CD4-positive, alpha-beta T cell (primary cell): ENCODE results near the gene DLG5. TPM values are rescaled to one million over a fixed set of nuclear protein-coding genes. Genes with fewer than 3 reads are reported as not detected.

Source experiments
- ATAC-seq: fragments of 200-7000 bp; cut with Tn5 transposase; one replicate; pipeline ENCODE4 v1.10.0; 2022; ENCODE audit warnings: mild to moderate bottlenecking; ENCODE audit not compliant: poor library complexity
- CTCF ChIA-PET: fragments of 350-600 bp; sonication (Branson Sonifier 250); formaldehyde crosslinking; loops from one replicate; lab custom pipeline; 2021; ENCODE audit warnings: antibody characterized with exemption, inconsistent platforms; lab: Charles Lee
- POLR2A ChIA-PET: fragments of 350-600 bp; sonication (Branson Sonifier 250); formaldehyde crosslinking; loops from one replicate; lab custom pipeline; 2021; ENCODE audit warnings: antibody characterized with exemption, inconsistent platforms; lab: Charles Lee
- DNase-seq, 14 experiments: peaks; one replicate each; pipeline ENCODE4 v3.0.0-alpha.2; 2013 to 2020; ENCODE audit warnings: mixed read lengths in 2 of 14
- H3K27ac ChIP-seq, 2 donors: one replicate each; pipeline versions ENCODE4 v1.5.1 to v1.7.0; 2013; ENCODE audit warnings: low read length in 2 of 2, low read depth in 1 of 2, mild to moderate bottlenecking in 1 of 2
- H3K27me3 ChIP-seq, 2 experiments: 1 replicate in 1 of 2; 2 replicates in 1 of 2; pipeline versions ENCODE4 v1.6.1 to v1.7.0; 2013; ENCODE audit warnings: low read length in 2 of 2, control low read depth in 1 of 2, mild to moderate bottlenecking in 1 of 2, moderate library complexity in 1 of 2; ENCODE audit not compliant: insufficient read depth in 2 of 2, control insufficient read depth in 1 of 2
- H3K36me3 ChIP-seq: one replicate; pipeline ENCODE4 v1.6.1; 2013; ENCODE audit warnings: low read length, control low read depth; ENCODE audit not compliant: insufficient read depth
- H3K4me1 ChIP-seq: one replicate; pipeline ENCODE4 v1.6.1; 2013; ENCODE audit warnings: low read length, control low read depth; ENCODE audit not compliant: insufficient read depth
- H3K4me3 ChIP-seq: one replicate; pipeline ENCODE4 v1.5.1; 2013; ENCODE audit warnings: mild to moderate bottlenecking, low read length, moderate library complexity
- H3K9me3 ChIP-seq, 2 experiments: 1 replicate in 1 of 2; 2 replicates in 1 of 2; pipeline versions ENCODE4 v1.6.1 to v1.7.0; 2013; ENCODE audit warnings: low read length in 2 of 2, mild to moderate bottlenecking in 2 of 2, control low read depth in 1 of 2, moderate library complexity in 1 of 2; ENCODE audit not compliant: control insufficient read depth in 1 of 2, insufficient read depth in 1 of 2
- H3K27ac Mint-ChIP-seq: one replicate; pipeline ENCODE4 v1.8.0; 2020; ENCODE audit warnings: mixed read lengths
- H3K27me3 Mint-ChIP-seq: one replicate; pipeline ENCODE4 v1.8.0; 2021; ENCODE audit warnings: mixed read lengths
- H3K36me3 Mint-ChIP-seq: one replicate; pipeline ENCODE4 v1.8.0; 2021; ENCODE audit warnings: low read depth, mixed read lengths
- H3K4me1 Mint-ChIP-seq: one replicate; pipeline ENCODE4 v1.8.0; 2021; ENCODE audit warnings: low read depth, mixed read lengths
- H3K4me3 Mint-ChIP-seq: one replicate; pipeline ENCODE4 v1.8.0; 2020; ENCODE audit warnings: mild to moderate bottlenecking, mixed read lengths
- H3K9me3 Mint-ChIP-seq: one replicate; pipeline ENCODE4 v1.8.0; 2020; ENCODE audit warnings: mixed read lengths
- intact Hi-C, 2 experiments: fragments of 100-400 bp; cut with DNase I in 1 of 2; cut with micrococcal nuclease in 1 of 2; formaldehyde crosslinking; loops; one replicate each; pipeline versions ENCODE4 v1.15.1 to v1.9.0; 2023 to 2025; cut with DNase I, micrococcal nuclease
- total RNA-seq, 174 experiments: library from RNA in 2 of 174; stranded (reverse) in 2 of 174; gene quantifications; one replicate each; pipeline ENCODE4 v1.2.3 and lab custom pipeline; 2021 to 2026
- TF ChIP-seq, protein P1 (sequence below): fragments of 200-600 bp; IDR thresholded peaks from one replicate; pipeline ENCODE4 v1.8.0; 2022; ENCODE audit warnings: antibody characterized with exemption, mild to moderate bottlenecking

The DLG5 gene
- total RNA-seq, 2 experiments from 2014 or later, result 7.1 to 7.4 TPM

DNA sequence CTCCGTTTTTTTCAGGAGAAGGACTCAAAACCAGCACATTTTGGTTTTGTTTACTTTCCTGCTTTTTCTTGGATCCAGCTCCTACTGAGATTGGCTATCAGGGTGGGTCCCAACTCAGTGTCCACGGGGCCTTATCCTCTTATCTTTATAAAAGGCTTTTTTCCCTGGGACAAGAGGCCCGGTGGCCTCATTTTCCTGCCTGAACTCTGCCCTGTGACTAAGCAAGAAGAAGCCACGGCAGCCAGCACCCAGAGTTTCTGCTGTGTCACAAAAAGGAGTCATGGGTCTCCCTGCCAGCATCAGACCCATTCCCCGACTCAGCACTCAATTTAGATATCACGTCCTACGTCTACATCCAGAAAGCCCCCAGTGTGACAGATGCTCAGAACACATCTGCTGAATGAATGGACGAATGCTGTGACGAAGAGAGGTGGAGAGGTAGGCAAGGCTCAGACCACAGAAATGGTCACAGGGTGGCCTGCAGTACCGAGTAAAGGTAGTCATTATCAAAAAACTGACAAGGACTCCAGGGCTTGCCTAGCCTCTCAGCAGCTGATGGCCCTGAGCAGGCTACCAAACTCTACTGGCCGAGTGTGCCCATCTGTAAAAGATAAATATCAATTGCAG lies 16.7 kb downstream of the DLG5 start:
- DNase-seq (no peak), ATAC-seq (no peak)
- intact Hi-C loops, result no loop called here
- no peak overlapping the region for H3K27ac Mint-ChIP-seq
- Histone ChIP-seq H3K4me3 (no peak overlapping the region), H3K27me3 (no peaks in the 10 kb centered on the region), H3K27ac (no peak overlapping the region), H3K4me1 (no peaks in the 10 kb centered on the region), H3K36me3 (no peaks in the 10 kb centered on the region), H3K9me3 (no peaks in the 10 kb centered on the region)
- no peaks in the 10 kb centered on the region for H3K27me3 Mint-ChIP-seq
- TF ChIP-seq, protein P1, sequence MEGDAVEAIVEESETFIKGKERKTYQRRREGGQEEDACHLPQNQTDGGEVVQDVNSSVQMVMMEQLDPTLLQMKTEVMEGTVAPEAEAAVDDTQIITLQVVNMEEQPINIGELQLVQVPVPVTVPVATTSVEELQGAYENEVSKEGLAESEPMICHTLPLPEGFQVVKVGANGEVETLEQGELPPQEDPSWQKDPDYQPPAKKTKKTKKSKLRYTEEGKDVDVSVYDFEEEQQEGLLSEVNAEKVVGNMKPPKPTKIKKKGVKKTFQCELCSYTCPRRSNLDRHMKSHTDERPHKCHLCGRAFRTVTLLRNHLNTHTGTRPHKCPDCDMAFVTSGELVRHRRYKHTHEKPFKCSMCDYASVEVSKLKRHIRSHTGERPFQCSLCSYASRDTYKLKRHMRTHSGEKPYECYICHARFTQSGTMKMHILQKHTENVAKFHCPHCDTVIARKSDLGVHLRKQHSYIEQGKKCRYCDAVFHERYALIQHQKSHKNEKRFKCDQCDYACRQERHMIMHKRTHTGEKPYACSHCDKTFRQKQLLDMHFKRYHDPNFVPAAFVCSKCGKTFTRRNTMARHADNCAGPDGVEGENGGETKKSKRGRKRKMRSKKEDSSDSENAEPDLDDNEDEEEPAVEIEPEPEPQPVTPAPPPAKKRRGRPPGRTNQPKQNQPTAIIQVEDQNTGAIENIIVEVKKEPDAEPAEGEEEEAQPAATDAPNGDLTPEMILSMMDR, result no peak
- ChIA-PET CTCF (no interaction called here), POLR2A (no interaction called here)
- no peak overlapping the region for H3K4me3 Mint-ChIP-seq
- H3K36me3 Mint-ChIP-seq, result no peaks in the 10 kb centered on the region
- H3K9me3 Mint-ChIP-seq, result no peaks in the 10 kb centered on the region
- no peaks in the 10 kb centered on the region for H3K4me1 Mint-ChIP-seq

DNA sequence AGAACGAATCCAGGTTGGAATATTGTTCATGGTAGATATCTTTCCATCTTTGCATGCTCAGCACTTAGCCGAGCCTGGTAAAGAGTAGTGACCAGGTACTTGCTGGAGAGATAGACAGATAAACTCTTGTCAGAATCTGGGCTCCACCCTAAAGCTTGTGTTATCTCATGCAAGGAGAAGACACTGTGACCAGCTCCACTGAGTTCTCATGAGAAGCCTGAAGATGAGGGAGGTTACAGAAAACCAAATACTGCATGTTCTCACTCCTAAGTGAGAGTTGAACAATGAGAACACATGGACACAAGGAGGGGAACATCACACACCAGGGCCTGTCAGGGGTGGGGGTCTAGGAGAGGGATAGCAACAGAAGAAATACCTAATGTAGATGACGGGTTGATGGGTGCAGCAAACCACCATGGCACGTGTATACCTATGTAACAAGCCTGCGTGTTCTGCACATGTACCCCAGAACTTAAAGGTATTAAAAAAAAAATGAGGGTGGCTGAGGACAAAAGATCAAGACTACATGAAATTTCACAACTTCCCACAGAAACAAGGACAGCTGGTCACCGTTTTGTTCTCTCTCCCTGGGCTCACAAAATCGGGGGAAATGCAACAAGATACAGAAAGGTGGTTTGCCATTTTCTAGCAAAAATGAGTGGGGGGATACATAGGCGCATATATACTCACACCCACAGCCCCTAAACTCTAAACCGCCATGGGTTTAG lies 17.4 kb downstream of the DLG5 start:
- H3K9me3 ChIP-seq, result no peaks in the 10 kb centered on the region
- no peaks in the 10 kb centered on the region for H3K27me3 ChIP-seq
- H3K36me3 ChIP-seq, result no peaks in the 10 kb centered on the region
- no peak for ATAC-seq
- H3K9me3 Mint-ChIP-seq, result no peaks in the 10 kb centered on the region
- H3K27ac Mint-ChIP-seq, result no peak overlapping the region
- ChIA-PET POLR2A (no interaction called here), CTCF (no interaction called here)
- no peak overlapping the region for H3K4me3 ChIP-seq
- intact Hi-C loops, result no loop called here
- H3K4me3 Mint-ChIP-seq, result no peak overlapping the region
- no peak overlapping the region for H3K27ac ChIP-seq
- H3K36me3 Mint-ChIP-seq, result no peaks in the 10 kb centered on the region
- no peaks in the 10 kb centered on the region for H3K4me1 Mint-ChIP-seq
- TF ChIP-seq, protein P1, result no peak
- H3K27me3 Mint-ChIP-seq, result no peaks in the 10 kb centered on the region
- no peaks in the 10 kb centered on the region for H3K4me1 ChIP-seq
- no peak for DNase-seq

- Mint-ChIP-seq H3K4me3 (no peak overlapping the region), H3K36me3 (no peaks in the 10 kb centered on the region), H3K27me3 (no peaks in the 10 kb centered on the region), H3K27ac (no peak overlapping the region), H3K9me3 (no peaks in the 10 kb centered on the region), H3K4me1 (no peaks in the 10 kb centered on the region)
- Histone ChIP-seq H3K36me3 (no peaks in the 10 kb centered on the region), H3K4me1 (no peaks in the 10 kb centered on the region), H3K9me3 (no peaks in the 10 kb centered on the region), H3K27me3 (no peaks in the 10 kb centered on the region), H3K4me3 (no peak overlapping the region), H3K27ac (no peak overlapping the region)
- intact Hi-C loops, result no loop called here
- ChIA-PET POLR2A (no interaction called here), CTCF (no interaction called here)
- ATAC-seq (no peak), DNase-seq (no peak)
- TF ChIP-seq, protein P1, result no peak
Observed at GRCh38 chr10:77907900-77908717, 18.4 kb downstream of the DLG5 start.
